ENCODE results near the gene ZNF175. TPM values are rescaled to one million over a fixed set of nuclear protein-coding genes. Genes with fewer than 3 reads are reported as not detected.
"Not testable (repeated sequence)": the region's sequence is repeated elsewhere in the genome, so short reads cannot be mapped to it uniquely, and the experiment has no call there.

ZNF175 gene
- total RNA-seq, 1 experiment from 2014 or later, result 8.5 TPM

GRCh38 chr19:51628153-51628939 is 57.3 kb downstream of the ZNF175 start:
- no peaks in the 10 kb centered on the region for H4K20me1 ChIP-seq (ENCODE audit: low read length)
- ATAC-seq, result no peak
- H3F3A ChIP-seq (ENCODE audit: low read length, unreplicated experiment), result no peaks in the 10 kb centered on the region
- no TSS peak for BruUV-seq (replicated peaks)
- no peaks in the 10 kb centered on the region for H3K79me2 ChIP-seq (ENCODE audit: low read length)
- H2AFZ ChIP-seq (ENCODE audit: low read length), result no peak overlapping the region
- H3K36me3 ChIP-seq (ENCODE audit: low read depth, low read length), result no peaks in the 10 kb centered on the region
- no peaks in the 10 kb centered on the region for H3K9me2 ChIP-seq (replicated peaks; ENCODE audit: low read length)
- H3K4me1 ChIP-seq (ENCODE audit: insufficient read depth, low read length), result no peaks in the 10 kb centered on the region
- no peak for DNase-seq
- no peak overlapping the region for H3K27ac ChIP-seq (ENCODE audit: low read length)
- H3K4me2 ChIP-seq (ENCODE audit: low read length), result no peak overlapping the region
- CTCF ChIA-PET, result no interaction called here
- H3K9ac ChIP-seq (ENCODE audit: low read length), result no peak overlapping the region
- intact Hi-C loops (cut with micrococcal nuclease), result no loop called here
- POLR2A ChIA-PET (ENCODE audit: unreplicated experiment), result no interaction called here
- H3K4me3 ChIP-seq (ENCODE audit: low read length), result no peak overlapping the region
- TF ChIP-seq EZH2phosphoT487 (IDR thresholded peaks at IDR 0.05; ENCODE audit: borderline replicate concordance, low read length), result no peak
- TF ChIP-seq EZH2 (IDR thresholded peaks at IDR 0.05; ENCODE audit: low read length, unreplicated experiment), result no peak
- TF ChIP-seq CTCF (conservative IDR thresholded peaks at IDR 0.05; ENCODE audit: low read depth, low read length), result no peak
- peaks cover 86% of the 10 kb centered on the region for H3K27me3 ChIP-seq (ENCODE audit: low read length)
- H3K9me3 ChIP-seq (ENCODE audit: low read length), result no peaks in the 10 kb centered on the region

GRCh38 chr19:51630315-51630714 is 59.2 kb downstream of the ZNF175 start, which contains the start of gene SIGLEC5:
Gene SIGLEC5, minus strand, starts transcription at chr19:51630401. Its CDS starts 66 bp downstream, at chr19:51630335.
- H3K9me3 ChIP-seq (ENCODE audit: low read length); H3K79me2 ChIP-seq (ENCODE audit: low read length); H3K9me2 ChIP-seq (replicated peaks; ENCODE audit: low read length); H3F3A ChIP-seq (ENCODE audit: low read length, unreplicated experiment); POLR2A ChIA-PET (ENCODE audit: unreplicated experiment); H3K4me2 ChIP-seq (ENCODE audit: low read length); H3K36me3 ChIP-seq (ENCODE audit: low read depth, low read length); BruUV-seq (replicated peaks); H3K4me1 ChIP-seq (ENCODE audit: insufficient read depth, low read length); H3K27ac ChIP-seq (ENCODE audit: low read length); CTCF ChIA-PET; H3K4me3 ChIP-seq (ENCODE audit: low read length); H2AFZ ChIP-seq (ENCODE audit: low read length); H4K20me1 ChIP-seq (ENCODE audit: low read length); H3K9ac ChIP-seq (ENCODE audit: low read length); intact Hi-C loops (cut with micrococcal nuclease); DNase-seq; ATAC-seq: not testable (repeated sequence)
- peaks cover 67% of the 10 kb centered on the region for H3K27me3 ChIP-seq (ENCODE audit: low read length)

- no peaks in the 10 kb centered on the region for H3K36me3 ChIP-seq (ENCODE audit: low read depth, low read length)
Observed at GRCh38 chr19:51632126-51632525, 61.0 kb downstream of the ZNF175 start.

More at GRCh38 chr19:51632126-51632525, 61.0 kb downstream of the ZNF175 start:
- no peak overlapping the region for H2AFZ ChIP-seq (ENCODE audit: low read length)
- H3K79me2 ChIP-seq (ENCODE audit: low read length), result no peaks in the 10 kb centered on the region
- DNase-seq (no peak), ATAC-seq (no peak)
- H3K9ac ChIP-seq (ENCODE audit: low read length), result no peak overlapping the region
- no peaks in the 10 kb centered on the region for H3K9me2 ChIP-seq (replicated peaks; ENCODE audit: low read length)
- no peaks in the 10 kb centered on the region for H4K20me1 ChIP-seq (ENCODE audit: low read length)
- H3K4me2 ChIP-seq (ENCODE audit: low read length), result no peak overlapping the region
- POLR2A ChIA-PET (ENCODE audit: unreplicated experiment), result no interaction called here
- H3F3A ChIP-seq (ENCODE audit: low read length, unreplicated experiment), result no peaks in the 10 kb centered on the region
- intact Hi-C loops (cut with micrococcal nuclease), result no loop called here
- CTCF ChIA-PET, result no interaction called here
- peaks cover 50% of the 10 kb centered on the region for H3K27me3 ChIP-seq (ENCODE audit: low read length)
- H3K4me3 ChIP-seq (ENCODE audit: low read length), result no peak overlapping the region
- no peaks in the 10 kb centered on the region; the same call in 1 of the 2 replicates for H3K9me3 ChIP-seq (ENCODE audit: low read length)
- no peak for TF ChIP-seq EZH2 (IDR thresholded peaks at IDR 0.05; ENCODE audit: low read length, unreplicated experiment)
- no peak for TF ChIP-seq CTCF (conservative IDR thresholded peaks at IDR 0.05; ENCODE audit: low read depth, low read length)
- TF ChIP-seq EZH2phosphoT487 (IDR thresholded peaks at IDR 0.05; ENCODE audit: borderline replicate concordance, low read length), result no peak
- no peaks in the 10 kb centered on the region for H3K4me1 ChIP-seq (ENCODE audit: insufficient read depth, low read length)
- no peak overlapping the region for H3K27ac ChIP-seq (ENCODE audit: low read length)
- no TSS peak for BruUV-seq (replicated peaks)
